Adrenal gland (tissue), 5 donors: ENCODE measurements around the gene CLK3.

ENCODE experiments used
- POLR2A ChIP-seq, 2 donors: fragments of 450-650 bp; IDR thresholded peaks; one replicate each; pipeline ENCODE4 v1.6.1; 2017; ENCODE audit warnings: antibody characterized with exemption in 2 of 2, mild to moderate bottlenecking in 2 of 2, moderate library complexity in 1 of 2
- TF ChIP-seq, protein P1 (sequence below), 6 experiments: fragments of 450-650 bp in 4 of 6; fragments of 200-600 bp in 2 of 6; sonication (generic) in 1 of 6; IDR thresholded peaks; 1 replicate in 5 of 6; 2 replicates in 1 of 6; pipeline versions ENCODE4 v1.5.1 to v1.8.0; 2016 to 2021; ENCODE audit warnings: antibody characterized with exemption in 6 of 6, mild to moderate bottlenecking in 2 of 6, moderate library complexity in 1 of 6
- donor health status: DM: no; HTN: no; CAD: no.

DNA sequence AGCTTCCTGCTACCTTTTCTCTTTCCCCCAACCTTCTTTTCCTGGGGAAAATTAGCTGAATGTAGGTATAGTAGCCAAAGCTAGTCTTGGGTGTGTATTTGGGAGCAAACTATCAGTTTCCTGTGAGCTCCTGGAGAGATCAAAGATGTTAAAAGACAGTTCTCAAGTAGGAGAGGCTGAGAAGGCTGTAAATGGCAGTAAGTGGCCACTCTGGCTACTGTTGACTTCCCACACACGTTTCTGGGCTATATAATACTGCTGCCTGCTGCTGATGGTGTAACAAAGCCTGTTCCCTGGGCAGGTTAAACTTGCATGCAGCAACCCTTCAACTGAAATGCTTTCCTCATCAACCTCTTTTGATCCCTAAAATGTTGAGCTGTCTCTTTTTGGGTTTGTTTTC is 47.0 kb upstream of the CLK3 start:
- TF ChIP-seq, protein P1, sequence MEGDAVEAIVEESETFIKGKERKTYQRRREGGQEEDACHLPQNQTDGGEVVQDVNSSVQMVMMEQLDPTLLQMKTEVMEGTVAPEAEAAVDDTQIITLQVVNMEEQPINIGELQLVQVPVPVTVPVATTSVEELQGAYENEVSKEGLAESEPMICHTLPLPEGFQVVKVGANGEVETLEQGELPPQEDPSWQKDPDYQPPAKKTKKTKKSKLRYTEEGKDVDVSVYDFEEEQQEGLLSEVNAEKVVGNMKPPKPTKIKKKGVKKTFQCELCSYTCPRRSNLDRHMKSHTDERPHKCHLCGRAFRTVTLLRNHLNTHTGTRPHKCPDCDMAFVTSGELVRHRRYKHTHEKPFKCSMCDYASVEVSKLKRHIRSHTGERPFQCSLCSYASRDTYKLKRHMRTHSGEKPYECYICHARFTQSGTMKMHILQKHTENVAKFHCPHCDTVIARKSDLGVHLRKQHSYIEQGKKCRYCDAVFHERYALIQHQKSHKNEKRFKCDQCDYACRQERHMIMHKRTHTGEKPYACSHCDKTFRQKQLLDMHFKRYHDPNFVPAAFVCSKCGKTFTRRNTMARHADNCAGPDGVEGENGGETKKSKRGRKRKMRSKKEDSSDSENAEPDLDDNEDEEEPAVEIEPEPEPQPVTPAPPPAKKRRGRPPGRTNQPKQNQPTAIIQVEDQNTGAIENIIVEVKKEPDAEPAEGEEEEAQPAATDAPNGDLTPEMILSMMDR (IDR thresholded peaks at IDR 0.05) = no peak
- TF ChIP-seq POLR2A (IDR thresholded peaks at IDR 0.05) = no peak
